ENCODE data around the gene GSK3B. TPM values are rescaled to one million over a fixed set of nuclear protein-coding genes. Genes with fewer than 3 reads are reported as not detected.

GSK3B gene
- total RNA-seq, 2 donors from 2014 or later: 28.7 to 39.3 TPM

- Histone ChIP-seq H3K4me1 (ENCODE audit: control insufficient read depth in 1 of 2, low read depth in 2 of 2) (peaks cover 11 to 43% of the 10 kb centered on the region in 2 donors), H3K36me3 (no peaks in the 10 kb centered on the region), H3K9me3 (no peaks in the 10 kb centered on the region), H3K27me3 (replicated peaks; ENCODE audit: insufficient read depth) (no peaks in the 10 kb centered on the region), H3K4me3 (no peak overlapping the region), H3K27ac (no peak overlapping the region)
- DNase-seq (ENCODE audit: low spot score): no peak
- TF ChIP-seq CTCF (IDR thresholded peaks at IDR 0.05): no peak
- ATAC-seq (ENCODE audit: insufficient number of reproducible peaks, low FRiP score, low read depth): no peak
Measured at GRCh38 chr3:120080836-120081235, 13.4 kb downstream of the GSK3B start.

GRCh38 chr3:120077731-120078130 is 16.5 kb downstream of the GSK3B start:
- no peaks in the 10 kb centered on the region for H3K9me3 ChIP-seq
- DNase-seq (ENCODE audit: low spot score) (no peak), ATAC-seq (ENCODE audit: insufficient number of reproducible peaks, low FRiP score, low read depth) (no peak)
- no peak overlapping the region for H3K4me3 ChIP-seq
- peaks cover 15 to 41% of the 10 kb centered on the region in 2 donors for H3K4me1 ChIP-seq (ENCODE audit: control insufficient read depth in 1 of 2, low read depth in 2 of 2)
- no peak for TF ChIP-seq CTCF (IDR thresholded peaks at IDR 0.05)
- H3K27me3 ChIP-seq (replicated peaks; ENCODE audit: insufficient read depth): no peaks in the 10 kb centered on the region
- H3K36me3 ChIP-seq: no peaks in the 10 kb centered on the region
- H3K27ac ChIP-seq: no peak overlapping the region

GRCh38 chr3:120072867-120073525 is 21.3 kb downstream of the GSK3B start:
- DNase-seq (ENCODE audit: low spot score) (no peak), ATAC-seq (ENCODE audit: insufficient number of reproducible peaks, low FRiP score, low read depth) (no peak)
- Histone ChIP-seq H3K9me3 (no peaks in the 10 kb centered on the region), H3K36me3 (no peaks in the 10 kb centered on the region), H3K27ac (no peak overlapping the region), H3K4me1 (ENCODE audit: control insufficient read depth in 1 of 2, low read depth in 2 of 2) (peaks cover 21 to 31% of the 10 kb centered on the region in 2 donors), H3K27me3 (replicated peaks; ENCODE audit: insufficient read depth) (no peaks in the 10 kb centered on the region), H3K4me3 (no peak overlapping the region)
- no peak for TF ChIP-seq CTCF (IDR thresholded peaks at IDR 0.05)

GRCh38 chr3:120071259-120071658 is 23.0 kb downstream of the GSK3B start:
- Histone ChIP-seq H3K27ac (no peak overlapping the region), H3K9me3 (no peaks in the 10 kb centered on the region), H3K4me1 (ENCODE audit: control insufficient read depth in 1 of 2, low read depth in 2 of 2) (peaks cover 17 to 35% of the 10 kb centered on the region in 2 donors), H3K4me3 (no peak overlapping the region), H3K27me3 (replicated peaks; ENCODE audit: insufficient read depth) (no peaks in the 10 kb centered on the region), H3K36me3 (no peaks in the 10 kb centered on the region)
- ATAC-seq (ENCODE audit: insufficient number of reproducible peaks, low FRiP score, low read depth) (no peak), DNase-seq (ENCODE audit: low spot score) (no peak)
- no peak for TF ChIP-seq CTCF (IDR thresholded peaks at IDR 0.05)

GRCh38 chr3:120070263-120070981 is 23.8 kb downstream of the GSK3B start:
- ATAC-seq (ENCODE audit: insufficient number of reproducible peaks, low FRiP score, low read depth) (no peak), DNase-seq (ENCODE audit: low spot score) (no peak)
- Histone ChIP-seq H3K36me3 (no peaks in the 10 kb centered on the region), H3K4me3 (no peak overlapping the region), H3K27ac (no peak overlapping the region), H3K27me3 (replicated peaks; ENCODE audit: insufficient read depth) (no peaks in the 10 kb centered on the region), H3K9me3 (no peaks in the 10 kb centered on the region), H3K4me1 (ENCODE audit: control insufficient read depth in 1 of 2, low read depth in 2 of 2) (peaks cover 14 to 30% of the 10 kb centered on the region in 2 donors)
- TF ChIP-seq CTCF (IDR thresholded peaks at IDR 0.05): no peak

Measured in thoracic aorta (tissue), 2 donors.